ENCODE results near the gene OFD1.

DNA sequence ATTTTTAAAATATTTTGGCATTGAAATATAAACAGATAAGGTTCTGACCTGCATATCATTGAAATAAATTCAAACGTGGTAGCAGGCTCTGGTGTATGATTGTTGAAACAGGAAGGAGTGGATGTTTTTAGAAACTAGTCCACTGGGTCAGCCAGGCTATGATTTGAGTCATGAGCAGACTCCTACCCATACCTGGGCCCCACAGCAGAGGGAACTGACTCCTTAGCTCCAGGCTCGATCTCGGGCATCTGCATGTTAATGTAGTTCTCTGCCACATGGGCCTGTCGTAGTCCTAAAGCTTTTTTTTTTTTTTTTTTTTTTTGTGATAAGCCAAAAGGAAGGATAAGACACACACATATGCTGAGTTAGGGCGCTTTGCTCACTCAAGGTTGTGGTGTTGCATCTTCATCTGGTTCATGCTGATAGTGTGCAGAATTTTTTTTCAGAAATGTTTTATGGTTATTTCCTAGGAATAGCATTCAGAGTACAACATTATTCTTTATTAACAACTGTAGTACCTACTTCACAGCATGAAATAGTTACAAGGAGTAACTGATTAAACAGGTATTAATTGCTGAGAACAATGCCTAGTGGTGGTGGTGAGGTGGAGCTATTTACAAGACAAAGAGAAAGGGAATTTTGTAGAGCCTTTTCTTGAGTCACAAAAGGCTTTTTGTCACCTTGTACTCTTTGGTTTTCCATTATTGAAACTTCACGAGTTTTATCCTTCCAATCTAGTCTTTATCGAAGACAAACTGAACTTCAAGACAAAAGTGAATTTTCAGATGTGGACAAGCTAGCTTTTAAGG, 27.3 kb downstream of the OFD1 start:
- TF ChIP-seq, protein P1, sequence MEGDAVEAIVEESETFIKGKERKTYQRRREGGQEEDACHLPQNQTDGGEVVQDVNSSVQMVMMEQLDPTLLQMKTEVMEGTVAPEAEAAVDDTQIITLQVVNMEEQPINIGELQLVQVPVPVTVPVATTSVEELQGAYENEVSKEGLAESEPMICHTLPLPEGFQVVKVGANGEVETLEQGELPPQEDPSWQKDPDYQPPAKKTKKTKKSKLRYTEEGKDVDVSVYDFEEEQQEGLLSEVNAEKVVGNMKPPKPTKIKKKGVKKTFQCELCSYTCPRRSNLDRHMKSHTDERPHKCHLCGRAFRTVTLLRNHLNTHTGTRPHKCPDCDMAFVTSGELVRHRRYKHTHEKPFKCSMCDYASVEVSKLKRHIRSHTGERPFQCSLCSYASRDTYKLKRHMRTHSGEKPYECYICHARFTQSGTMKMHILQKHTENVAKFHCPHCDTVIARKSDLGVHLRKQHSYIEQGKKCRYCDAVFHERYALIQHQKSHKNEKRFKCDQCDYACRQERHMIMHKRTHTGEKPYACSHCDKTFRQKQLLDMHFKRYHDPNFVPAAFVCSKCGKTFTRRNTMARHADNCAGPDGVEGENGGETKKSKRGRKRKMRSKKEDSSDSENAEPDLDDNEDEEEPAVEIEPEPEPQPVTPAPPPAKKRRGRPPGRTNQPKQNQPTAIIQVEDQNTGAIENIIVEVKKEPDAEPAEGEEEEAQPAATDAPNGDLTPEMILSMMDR (IDR thresholded peaks at IDR 0.05), result no peak
- TF ChIP-seq POLR2A (IDR thresholded peaks at IDR 0.05) (no peak), POLR2AphosphoS5 (IDR thresholded peaks at IDR 0.05; ENCODE audit: insufficient read depth in 1 of 2, low read depth in 1 of 2) (no peak)

Data from vagina (tissue), 2 donors.